Limb (tissue), 2 donors: ENCODE measurements around the gene NCOA1.
"Not testable (repeated sequence)": the region's sequence is repeated elsewhere in the genome, so short reads cannot be mapped to it uniquely, and the experiment has no call there.

Source experiments
- DNase-seq, 2 donors: peaks; one replicate each; pipeline ENCODE4 v3.0.0-alpha.2; 2016; ENCODE audit errors: extremely low spot score in 2 of 2

The NCOA1 gene

GRCh38 chr2:24490690-24491541 lies at the start of gene NCOA1:
NCOA1 (plus strand) TSS chr2:24491254; CDS start chr2:24658678, 167,424 bp downstream.
- peak; percentile 92 to 94 for DNase-seq

GRCh38 chr2:24448797-24449196 lies 42.3 kb upstream of the NCOA1 start:
- DNase-seq: no peak

- DNase-seq: no peak
These were observed 41.7 kb upstream of the NCOA1 start for GRCh38 chr2:24449344-24449743.

- no peak for DNase-seq
These were observed 39.1 kb upstream of the NCOA1 start for GRCh38 chr2:24451805-24452501.

GRCh38 chr2:24452502-24452885 lies 38.6 kb upstream of the NCOA1 start:
- no peak for DNase-seq

- no peak for DNase-seq
These were observed 37.5 kb upstream of the NCOA1 start for GRCh38 chr2:24453379-24454073.

GRCh38 chr2:24454294-24454693 lies 36.8 kb upstream of the NCOA1 start:
- DNase-seq: peak; percentile 46 to 69

GRCh38 chr2:24456599-24457556 lies 34.2 kb upstream of the NCOA1 start:
- DNase-seq: no peak

- no peak for DNase-seq
These were observed 33.2 kb upstream of the NCOA1 start for GRCh38 chr2:24457696-24458386.

GRCh38 chr2:24459224-24460161 lies 31.6 kb upstream of the NCOA1 start:
- DNase-seq: no peak

- DNase-seq: no peak
These were observed 29.4 kb upstream of the NCOA1 start for GRCh38 chr2:24461685-24462084.

- no peak for DNase-seq
These were observed 27.8 kb upstream of the NCOA1 start for GRCh38 chr2:24463271-24463670.

GRCh38 chr2:24466871-24467870 lies 23.9 kb upstream of the NCOA1 start:
- no peak for DNase-seq

- not testable (repeated sequence) for DNase-seq
These were observed 22.6 kb upstream of the NCOA1 start for GRCh38 chr2:24468453-24468852.

GRCh38 chr2:24469148-24469650 lies 21.9 kb upstream of the NCOA1 start:
- no peak for DNase-seq

GRCh38 chr2:24471662-24472061 lies 19.4 kb upstream of the NCOA1 start:
- DNase-seq: no peak

GRCh38 chr2:24472416-24472815 lies 18.6 kb upstream of the NCOA1 start:
- no peak for DNase-seq

GRCh38 chr2:24473626-24474025 lies 17.4 kb upstream of the NCOA1 start:
- no peak for DNase-seq
